GM23338 (cell line): ENCODE results near the gene A4GNT. TPM values are rescaled to one million over a fixed set of nuclear protein-coding genes. Genes with fewer than 3 reads are reported as not detected.

Experiments used
- ATAC-seq: fragments of 200-7000 bp; cut with Tn5 transposase; 3 replicates; pipeline ENCODE4 v1.9.1; 2020
- DNase-seq: peaks from one replicate; pipeline ENCODE4 v3.0.0-alpha.2; 2015; ENCODE audit warnings: low spot score
- H2AFZ ChIP-seq: fragments of 200-600 bp; sonication (generic); 2 replicates; pipeline ENCODE4 v1.8.0; 2016; ENCODE audit warnings: antibody characterized with exemption, mild to moderate bottlenecking, moderate library complexity
- H3F3A ChIP-seq: fragments of 200-600 bp; sonication (generic); replicated peaks from 2 replicates; pipeline ENCODE4 v1.8.0; 2017; ENCODE audit warnings: antibody characterized with exemption, mixed run types, low read depth
- H3K27ac ChIP-seq: fragments of 200-600 bp; sonication (generic); 2 replicates; pipeline ENCODE4 v1.6.1; 2016; ENCODE audit warnings: low read depth
- H3K27me3 ChIP-seq: fragments of 200-600 bp; sonication (generic); 2 replicates; pipeline ENCODE4 v1.8.0; 2016; ENCODE audit warnings: mild to moderate bottlenecking, mixed run types, moderate library complexity; ENCODE audit not compliant: insufficient read depth
- H3K36me3 ChIP-seq: fragments of 200-600 bp; sonication (generic); 2 replicates; pipeline ENCODE4 v1.8.0; 2016; ENCODE audit warnings: mild to moderate bottlenecking; ENCODE audit not compliant: insufficient read depth
- H3K4me1 ChIP-seq: fragments of 200-600 bp; sonication (generic); 2 replicates; pipeline ENCODE4 v1.8.0; 2016; ENCODE audit warnings: mild to moderate bottlenecking, moderate library complexity; ENCODE audit not compliant: insufficient read depth
- H3K4me2 ChIP-seq: fragments of 200-600 bp; sonication (generic); 2 replicates; pipeline ENCODE4 v1.7.1; 2017; ENCODE audit warnings: mixed run types
- H3K4me3 ChIP-seq: fragments of 200-600 bp; sonication (generic); 2 replicates; pipeline ENCODE4 v1.6.1; 2016; ENCODE audit warnings: mixed run types
- H3K79me2 ChIP-seq: fragments of 200-600 bp; sonication (generic); replicated peaks from 2 replicates; pipeline ENCODE4 v1.8.0; 2017; ENCODE audit warnings: mild to moderate bottlenecking; ENCODE audit not compliant: insufficient read depth
- H3K9me2 ChIP-seq: fragments of 200-600 bp; sonication (generic); 2 replicates; pipeline ENCODE4 v1.8.0; 2017; ENCODE audit not compliant: insufficient read depth
- H4K20me1 ChIP-seq: fragments of 200-600 bp; sonication (generic); replicated peaks from 2 replicates; pipeline ENCODE4 v1.8.0; 2017; ENCODE audit warnings: mild to moderate bottlenecking; ENCODE audit not compliant: insufficient read depth
- H3K27ac Mint-ChIP-seq: 2 replicates; pipeline ENCODE4 v1.8.0; 2020; ENCODE audit warnings: inconsistent platforms, mild to moderate bottlenecking, moderate library complexity, mixed read lengths
- H3K27me3 Mint-ChIP-seq: 3 replicates; pipeline ENCODE4 v1.8.0; 2022; ENCODE audit warnings: low read depth, mild to moderate bottlenecking, moderate library complexity, mixed read lengths, inconsistent platforms; ENCODE audit not compliant: insufficient read depth, poor library complexity
- H3K36me3 Mint-ChIP-seq: 3 replicates; pipeline ENCODE4 v1.8.0; 2021; ENCODE audit warnings: low read depth, mild to moderate bottlenecking, inconsistent platforms, moderate library complexity, mixed read lengths
- H3K4me1 Mint-ChIP-seq: 3 replicates; pipeline ENCODE4 v1.8.0; 2020; ENCODE audit warnings: mild to moderate bottlenecking, inconsistent platforms, mixed read lengths
- H3K4me3 Mint-ChIP-seq: 3 replicates; pipeline ENCODE4 v1.8.0; 2021; ENCODE audit warnings: moderate library complexity, mild to moderate bottlenecking, inconsistent platforms, mixed read lengths
- H3K9me3 Mint-ChIP-seq: 3 replicates; pipeline ENCODE4 v1.8.0; 2020; ENCODE audit warnings: moderate library complexity, mild to moderate bottlenecking, inconsistent platforms, mixed read lengths
- CTCF ChIP-seq, 2 experiments: fragments of 200-600 bp in 1 of 2; sonication (generic) in 1 of 2; conservative IDR thresholded peaks; 2 replicates each; pipeline versions ENCODE4 v1.5.1 to v1.6.1; 2016 to 2017; ENCODE audit warnings: antibody characterized with exemption in 2 of 2, low read depth in 2 of 2, mild to moderate bottlenecking in 2 of 2, moderate library complexity in 1 of 2
- EZH2 ChIP-seq: fragments of 200-600 bp; sonication (generic); IDR thresholded peaks from one replicate; pipeline ENCODE4 v1.8.0; 2017; ENCODE audit warnings: antibody characterized with exemption, mild to moderate bottlenecking, low read depth; ENCODE audit not compliant: unreplicated experiment
- EZH2phosphoT487 ChIP-seq: fragments of 200-600 bp; sonication (generic); IDR thresholded peaks from one replicate; pipeline ENCODE4 v1.8.1; 2018; ENCODE audit warnings: antibody characterized with exemption; ENCODE audit not compliant: unreplicated experiment
- JUNB ChIP-seq: IDR thresholded peaks from one replicate; pipeline ENCODE4 v1.6.1; 2016; ENCODE audit warnings: antibody characterized with exemption; ENCODE audit not compliant: unreplicated experiment
- POLR2AphosphoS5 ChIP-seq: IDR thresholded peaks from 2 replicates; pipeline ENCODE4 v1.6.1; 2016; ENCODE audit warnings: antibody characterized with exemption, low read depth
- REST ChIP-seq: IDR thresholded peaks from one replicate; pipeline ENCODE4 v1.6.1; 2018; ENCODE audit warnings: antibody characterized with exemption; ENCODE audit not compliant: unreplicated experiment
- STAT1 ChIP-seq: IDR thresholded peaks from one replicate; pipeline ENCODE4 v1.6.1; 2016; ENCODE audit warnings: antibody characterized with exemption; ENCODE audit not compliant: unreplicated experiment
- ZNF114 ChIP-seq: fragments of 250-450 bp; sonication (Bioruptor Pico); IDR thresholded peaks from 2 replicates; pipeline ENCODE4 v1.5.0; 2020; ENCODE audit warnings: mild to moderate bottlenecking, moderate library complexity
- ZNF331 ChIP-seq: fragments of 250-450 bp; sonication (Bioruptor Pico); IDR thresholded peaks from 2 replicates; pipeline ENCODE4 v1.5.0; 2020; ENCODE audit warnings: low read depth, mild to moderate bottlenecking, moderate library complexity
- ZNF462 ChIP-seq: fragments of 250-450 bp; sonication (Bioruptor Pico); IDR thresholded peaks from 2 replicates; pipeline ENCODE4 v1.5.0; 2020; ENCODE audit warnings: mild to moderate bottlenecking, moderate library complexity
- polyA plus RNA-seq: library from polyadenylated mRNA; unstranded; fragments of >200 nt; fragmentation: Nextera tagmentation; extraction: Ambion mirVana; gene quantifications from 2 replicates; pipeline ENCODE4 v1.2.1, GENCODE V29; 2016
- total RNA-seq: library from RNA; depleted of rRNA; stranded (reverse); fragments of >200 nt; shearing (Covaris generic); gene quantifications from 2 replicates; pipeline ENCODE4 v1.2.3, GENCODE V29; 2014

A4GNT gene
- total and polyA plus RNA-seq, 2 experiments from 2014 or later, result not detected

GRCh38 chr3:138084196-138084595 lies 48.0 kb downstream of the A4GNT start (continued):
- TF ChIP-seq ZNF462 (CRISPR knock-in tag) (no peak), REST (no peak), JUNB (no peak)

GRCh38 chr3:138082992-138083386 lies 49.2 kb downstream of the A4GNT start:
- Histone ChIP-seq H4K20me1 (no peaks in the 10 kb centered on the region), H3K4me3 (no peak overlapping the region), H3K4me1 (no peaks in the 10 kb centered on the region), H3K9me2 (no peaks in the 10 kb centered on the region), H3K36me3 (no peaks in the 10 kb centered on the region; the same call in 1 of the 2 replicates), H3K4me2 (no peak overlapping the region), H3K27me3 (no peaks in the 10 kb centered on the region), H3K27ac (no peak overlapping the region), H2AFZ (no peak overlapping the region), H3F3A (no peaks in the 10 kb centered on the region), H3K79me2 (no peaks in the 10 kb centered on the region)
- no peaks in the 10 kb centered on the region for H3K27me3 Mint-ChIP-seq
- DNase-seq (no peak), ATAC-seq (no peak)
- H3K9me3 Mint-ChIP-seq, result no peaks in the 10 kb centered on the region
- H3K4me1 Mint-ChIP-seq, result no peaks in the 10 kb centered on the region; the same call in 2 of the 3 replicates
- no peak overlapping the region for H3K27ac Mint-ChIP-seq
- H3K4me3 Mint-ChIP-seq, result no peak overlapping the region
- peaks cover 26% of the 10 kb centered on the region for H3K36me3 Mint-ChIP-seq
- TF ChIP-seq POLR2AphosphoS5 (no peak), CTCF (conservative IDR thresholded peaks at IDR 0.05; ENCODE audit: low read depth in 2 of 2) (no peak), ZNF114 (CRISPR knock-in tag) (no peak), EZH2phosphoT487 (no peak), ZNF331 (CRISPR knock-in tag) (no peak), JUNB (no peak), STAT1 (no peak), EZH2 (no peak), REST (no peak)
